Measurements from ENCODE around the gene IYD.
A peak's percentile ranks its signal among the peaks of the same experiment; 100 is the strongest.

DNA sequence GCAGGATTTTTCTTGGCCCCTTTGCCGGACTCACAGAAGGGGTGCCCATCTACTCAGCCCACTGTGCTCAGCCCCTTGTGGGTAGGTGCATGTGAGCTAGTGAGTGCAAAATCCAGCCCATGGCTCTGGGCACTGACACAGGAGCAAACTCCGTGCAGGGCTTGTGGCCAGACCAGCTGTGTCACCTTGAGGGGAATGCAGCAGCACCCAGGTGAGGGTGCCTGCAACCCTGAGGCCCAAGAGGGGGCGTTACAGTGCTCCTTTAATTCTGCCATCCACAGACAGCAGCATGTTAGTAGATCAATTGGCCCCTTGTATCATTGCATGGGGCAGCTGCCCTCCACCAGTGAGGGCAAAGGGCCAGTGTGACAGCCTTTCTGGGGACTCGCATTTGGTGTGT is 12.9 kb upstream of the IYD start:
- TF ChIP-seq CEBPB (IDR thresholded peaks at IDR 0.05) = no peak
- TF ChIP-seq YY1 (IDR thresholded peaks at IDR 0.05; ENCODE audit: low read depth) = no peak
- TF ChIP-seq TCF12 (IDR thresholded peaks at IDR 0.05; ENCODE audit: low read depth) = no peak
- no peak for TF ChIP-seq EP300 (IDR thresholded peaks at IDR 0.05; ENCODE audit: borderline replicate concordance)
- TF ChIP-seq, protein P1, sequence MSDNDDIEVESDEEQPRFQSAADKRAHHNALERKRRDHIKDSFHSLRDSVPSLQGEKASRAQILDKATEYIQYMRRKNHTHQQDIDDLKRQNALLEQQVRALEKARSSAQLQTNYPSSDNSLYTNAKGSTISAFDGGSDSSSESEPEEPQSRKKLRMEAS (IDR thresholded peaks at IDR 0.05) = no peak
- TF ChIP-seq FOXM1 (IDR thresholded peaks at IDR 0.05; ENCODE audit: borderline replicate concordance, low read depth) = no peak
- peak; percentile 29; the same call in 1 of the 2 replicates for TF ChIP-seq RAD21 (IDR thresholded peaks at IDR 0.05; ENCODE audit: low read depth)
- TF ChIP-seq REST (IDR thresholded peaks at IDR 0.05; ENCODE audit: low read depth) = no peak
- TF ChIP-seq CREB1 (IDR thresholded peaks at IDR 0.05; ENCODE audit: low read depth) = no peak
- TF ChIP-seq NFIC (IDR thresholded peaks at IDR 0.05) = no peak
- no peak for TF ChIP-seq TEAD4 (IDR thresholded peaks at IDR 0.05)
- no peak for TF ChIP-seq EGR1 (IDR thresholded peaks at IDR 0.05)

Data from Ishikawa (cell line).